HG02970 (cell line): Measurements from ENCODE around the gene TMUB1.

Experiments used
- ATAC-seq: cut with Tn5 transposase; IDR thresholded peaks from one replicate; pipeline ENCODE4 v1.9.1; 2021; ENCODE audit warnings: mild to moderate bottlenecking, moderate library complexity, moderate number of reproducible peaks; ENCODE audit not compliant: unreplicated experiment, low FRiP score

Gene TMUB1

GRCh38 chr7:151038951-151039849 is 44.1 kb downstream of the TMUB1 start:
- no peak for ATAC-seq

- ATAC-seq = no peak
These were observed 47.4 kb downstream of the TMUB1 start for GRCh38 chr7:151035902-151036301.

- ATAC-seq = no peak
These were observed 48.1 kb downstream of the TMUB1 start for GRCh38 chr7:151035026-151035717.

- no peak for ATAC-seq
These were observed 48.8 kb downstream of the TMUB1 start for GRCh38 chr7:151034312-151035025.

- ATAC-seq = no peak
These were observed 49.4 kb downstream of the TMUB1 start for GRCh38 chr7:151033864-151034249.

- ATAC-seq = no peak
These were observed 50.1 kb downstream of the TMUB1 start for GRCh38 chr7:151032936-151033863.
